ENCODE results near the gene PIK3C2G. TPM values are rescaled to one million over a fixed set of nuclear protein-coding genes. Genes with fewer than 3 reads are reported as not detected.

The PIK3C2G gene
- polyA plus RNA-seq, 1 of the 3 experiments (the other 2 are of a cell fraction): 0.02 TPM

- Histone ChIP-seq H3K27me3 (ENCODE audit: insufficient read depth) (no peaks in the 10 kb centered on the region), H4K20me1 (ENCODE audit: insufficient read depth) (no peaks in the 10 kb centered on the region), H3K4me1 (ENCODE audit: control insufficient read depth in 1 of 2, insufficient read depth in 2 of 2, low read depth in 1 of 2, low read length in 1 of 2) (no peaks in the 10 kb centered on the region), H3K79me2 (ENCODE audit: insufficient read depth) (no peaks in the 10 kb centered on the region), H3K9ac (no peak overlapping the region), H3K4me3 (ENCODE audit: low read depth in 2 of 2, low read length in 1 of 2) (no peak overlapping the region), H3F3A (replicated peaks; ENCODE audit: insufficient read depth) (no peaks in the 10 kb centered on the region), H2AFZ (ENCODE audit: low read depth) (no peak overlapping the region), H3K4me2 (no peak overlapping the region), H3K36me3 (replicated peaks in 1 of 2; ENCODE audit: control insufficient read depth in 1 of 2, insufficient read depth in 2 of 2, low read length in 1 of 2) (no peaks in the 10 kb centered on the region), H3K9me3 (0 out of 2 replicates have a peak, but pooled peaks cover 3% of the 10 kb centered on the region), H3K27ac (ENCODE audit: low read depth in 2 of 2, low read length in 1 of 2) (no peak overlapping the region), H3K9me2 (no peaks in the 10 kb centered on the region)
- ChIA-PET CTCF (no interaction called here), POLR2A (no interaction called here)
- 84% methylated on average over 1 of the region's 1 CpG for WGBS (ENCODE audit: low lambda C conversion rate)
- no peak for DNase-seq
- no peak for TF ChIP-seq SMC3 (IDR thresholded peaks at IDR 0.05; ENCODE audit: low read depth, low read length)
- TF ChIP-seq SIN3A (IDR thresholded peaks at IDR 0.05; ENCODE audit: borderline replicate concordance, low read depth, low read length): no peak
- TF ChIP-seq USF2 (IDR thresholded peaks at IDR 0.05; ENCODE audit: borderline replicate concordance, low read depth, low read length): no peak
- no peak for TF ChIP-seq RXRA (IDR thresholded peaks at IDR 0.05; ENCODE audit: borderline replicate concordance, low read depth)
- TF ChIP-seq FOXM1 (IDR thresholded peaks at IDR 0.05; ENCODE audit: low read depth): no peak
- no peak for TF ChIP-seq REST (IDR thresholded peaks at IDR 0.05; ENCODE audit: low read depth, low read length)
- no peak for TF ChIP-seq YY1 (IDR thresholded peaks at IDR 0.05; ENCODE audit: low read depth)
Measured at GRCh38 chr12:18394742-18395141, 133.4 kb downstream of the PIK3C2G start.

- Histone ChIP-seq H3K4me3 (ENCODE audit: low read depth in 2 of 2, low read length in 1 of 2) (no peak overlapping the region), H3K9me2 (no peaks in the 10 kb centered on the region), H4K20me1 (ENCODE audit: insufficient read depth) (no peaks in the 10 kb centered on the region), H3K27ac (ENCODE audit: low read depth in 2 of 2, low read length in 1 of 2) (no peak overlapping the region), H3K4me1 (ENCODE audit: control insufficient read depth in 1 of 2, insufficient read depth in 2 of 2, low read depth in 1 of 2, low read length in 1 of 2) (0 out of 4 replicates have a peak, but pooled peaks cover 0 to 4% of the 10 kb centered on the region in 2 experiments), H3K4me2 (no peak overlapping the region), H2AFZ (ENCODE audit: low read depth) (no peak overlapping the region), H3F3A (replicated peaks; ENCODE audit: insufficient read depth) (peaks cover 7% of the 10 kb centered on the region), H3K79me2 (ENCODE audit: insufficient read depth) (no peaks in the 10 kb centered on the region), H3K9me3 (0 out of 2 replicates have a peak, but pooled peaks cover 3% of the 10 kb centered on the region), H3K27me3 (ENCODE audit: insufficient read depth) (no peaks in the 10 kb centered on the region), H3K36me3 (replicated peaks in 1 of 2; ENCODE audit: control insufficient read depth in 1 of 2, insufficient read depth in 2 of 2, low read length in 1 of 2) (no peaks in the 10 kb centered on the region), H3K9ac (no peak overlapping the region)
- POLR2A ChIA-PET: no interaction called here
- WGBS (ENCODE audit: low lambda C conversion rate): 8% methylated on average over 1 of the region's 1 CpG
- CTCF ChIA-PET: no interaction called here
- DNase-seq: no peak
- TF ChIP-seq PBX3 (IDR thresholded peaks at IDR 0.05) (no peak), RFX5 (IDR thresholded peaks at IDR 0.05; ENCODE audit: low read length) (no peak), JUND (IDR thresholded peaks at IDR 0.05) (no peak), TCF12 (IDR thresholded peaks at IDR 0.05) (no peak), MEF2A (IDR thresholded peaks at IDR 0.05; ENCODE audit: borderline replicate concordance, low read depth) (no peak), MAX (IDR thresholded peaks at IDR 0.05; ENCODE audit: low read depth) (no peak), YY1 (IDR thresholded peaks at IDR 0.05; ENCODE audit: low read depth) (no peak), CHD2 (IDR thresholded peaks at IDR 0.05; ENCODE audit: low read length, partially characterized antibody) (no peak), SIN3A (IDR thresholded peaks at IDR 0.05; ENCODE audit: borderline replicate concordance, low read depth, low read length) (no peak), USF2 (IDR thresholded peaks at IDR 0.05; ENCODE audit: borderline replicate concordance, low read depth, low read length) (no peak), MXI1 (IDR thresholded peaks at IDR 0.05; ENCODE audit: low read depth, low read length) (no peak), IRF3 (IDR thresholded peaks at IDR 0.05; ENCODE audit: low read depth, low read length) (no peak)
Measured at GRCh38 chr12:18400186-18400585, 138.9 kb downstream of the PIK3C2G start.

Data from SK-N-SH (cell line).